GM13977 (cell line): ENCODE data around the gene SERPINB5.

ENCODE experiments used
- DNase-seq: peaks from one replicate; pipeline ENCODE4 v3.0.0; 2012; ENCODE audit warnings: low spot score
- in situ Hi-C: fragments of 300-500 bp; cut with MboI; formaldehyde crosslinking; loops from one replicate; pipeline ENCODE4 v1.12.0; 2022; ENCODE audit warnings: low sequenced_read_pairs, low pct_unique_long_range_greater_than_20kb, mixed read lengths, inconsistent platforms; ENCODE audit not compliant: unreplicated experiment
- TF ChIP-seq, protein P1 (sequence below): IDR thresholded peaks from 2 replicates; pipeline ENCODE4 v1.5.1; 2012; ENCODE audit warnings: mild to moderate bottlenecking, control low read depth; ENCODE audit not compliant: insufficient read depth; ENCODE audit errors: extremely low read depth, missing control alignments

Gene SERPINB5

DNA sequence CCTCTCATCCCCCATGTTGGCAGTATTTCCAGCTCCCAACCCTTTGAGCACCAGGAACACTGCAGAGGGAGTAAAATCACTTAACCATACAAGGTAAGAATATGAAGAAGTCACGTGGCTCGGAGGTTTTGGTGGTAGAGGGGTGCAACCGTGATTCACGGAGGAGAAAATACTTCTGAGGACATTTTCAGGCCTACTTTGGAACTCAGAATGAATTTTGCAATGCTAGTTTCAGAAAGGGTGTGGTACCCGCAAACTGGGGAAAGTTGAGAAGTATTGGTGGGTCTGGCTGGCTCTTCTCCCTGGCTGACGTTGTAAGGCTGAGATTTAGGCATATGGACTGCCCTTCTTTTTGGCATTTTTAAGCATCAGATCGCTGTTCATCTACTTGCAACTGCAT lies 442 bp downstream of the SERPINB5 start:
- no peak for DNase-seq
- TF ChIP-seq, protein P1, sequence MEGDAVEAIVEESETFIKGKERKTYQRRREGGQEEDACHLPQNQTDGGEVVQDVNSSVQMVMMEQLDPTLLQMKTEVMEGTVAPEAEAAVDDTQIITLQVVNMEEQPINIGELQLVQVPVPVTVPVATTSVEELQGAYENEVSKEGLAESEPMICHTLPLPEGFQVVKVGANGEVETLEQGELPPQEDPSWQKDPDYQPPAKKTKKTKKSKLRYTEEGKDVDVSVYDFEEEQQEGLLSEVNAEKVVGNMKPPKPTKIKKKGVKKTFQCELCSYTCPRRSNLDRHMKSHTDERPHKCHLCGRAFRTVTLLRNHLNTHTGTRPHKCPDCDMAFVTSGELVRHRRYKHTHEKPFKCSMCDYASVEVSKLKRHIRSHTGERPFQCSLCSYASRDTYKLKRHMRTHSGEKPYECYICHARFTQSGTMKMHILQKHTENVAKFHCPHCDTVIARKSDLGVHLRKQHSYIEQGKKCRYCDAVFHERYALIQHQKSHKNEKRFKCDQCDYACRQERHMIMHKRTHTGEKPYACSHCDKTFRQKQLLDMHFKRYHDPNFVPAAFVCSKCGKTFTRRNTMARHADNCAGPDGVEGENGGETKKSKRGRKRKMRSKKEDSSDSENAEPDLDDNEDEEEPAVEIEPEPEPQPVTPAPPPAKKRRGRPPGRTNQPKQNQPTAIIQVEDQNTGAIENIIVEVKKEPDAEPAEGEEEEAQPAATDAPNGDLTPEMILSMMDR, result no peak
- in situ Hi-C loops, result no loop called here

DNA sequence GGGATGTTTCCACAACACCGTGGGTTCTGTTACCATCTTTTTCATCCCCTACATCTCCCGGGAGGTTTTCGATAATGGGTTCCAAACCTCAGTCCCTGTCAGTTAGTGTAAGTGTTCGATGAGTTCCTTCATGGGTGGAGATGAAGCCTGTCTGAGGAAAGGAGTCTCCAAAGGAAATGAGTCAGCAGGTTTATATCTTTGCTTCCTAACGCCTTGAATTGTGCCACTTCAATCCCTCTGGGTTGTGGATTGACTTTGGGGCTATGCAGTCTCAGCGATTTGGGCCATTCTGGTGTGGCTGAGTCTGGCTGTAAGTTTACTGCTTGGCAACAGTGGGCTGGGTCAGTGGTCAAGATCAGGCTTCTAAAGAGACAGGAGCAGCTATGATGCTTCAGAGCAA lies 1.2 kb downstream of the SERPINB5 start:
- in situ Hi-C loops, result no loop called here
- no peak for DNase-seq
- TF ChIP-seq, protein P1, result no peak

DNA sequence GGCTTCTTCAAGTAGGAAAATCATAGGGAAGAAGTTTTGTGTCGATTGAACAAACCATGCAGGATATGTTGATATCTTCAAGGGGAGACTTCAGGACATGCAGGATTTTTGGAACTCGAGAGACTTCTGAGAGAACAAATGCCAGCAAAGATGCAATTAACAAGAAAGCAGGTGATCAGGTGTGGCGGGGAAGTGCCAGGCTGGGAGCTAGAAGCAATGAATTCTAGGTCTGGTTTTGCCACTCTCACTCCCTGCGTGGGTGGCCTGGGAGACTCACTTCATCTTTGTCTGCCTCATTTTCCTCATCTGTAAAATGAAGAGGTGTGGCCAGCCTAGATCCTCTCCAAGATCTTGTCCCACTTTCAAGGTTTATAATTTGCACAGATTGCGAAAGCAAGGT lies 3.1 kb downstream of the SERPINB5 start:
- TF ChIP-seq, protein P1, result no peak
- in situ Hi-C loops, result no loop called here
- no peak for DNase-seq

DNA sequence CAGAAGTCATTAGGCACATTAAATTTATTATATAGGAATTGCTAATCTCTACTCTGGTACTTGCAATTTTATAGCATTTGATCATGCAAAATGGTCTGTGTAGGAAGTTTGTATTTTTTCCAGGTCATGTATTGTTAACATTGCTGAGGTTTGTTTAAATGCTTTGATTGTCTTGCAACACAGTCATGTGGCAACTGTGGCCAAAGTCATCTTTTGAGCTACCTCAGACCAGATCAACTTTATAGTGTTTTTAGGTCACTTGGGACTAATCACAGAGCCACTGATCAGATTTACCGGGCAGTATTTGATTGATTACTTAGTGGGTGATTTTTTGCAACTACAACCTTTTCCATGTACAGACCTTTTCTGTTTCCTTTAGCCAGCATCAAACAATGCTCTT lies 3.7 kb downstream of the SERPINB5 start:
- TF ChIP-seq, protein P1, result no peak
- in situ Hi-C loops, result no loop called here
- no peak for DNase-seq

DNA sequence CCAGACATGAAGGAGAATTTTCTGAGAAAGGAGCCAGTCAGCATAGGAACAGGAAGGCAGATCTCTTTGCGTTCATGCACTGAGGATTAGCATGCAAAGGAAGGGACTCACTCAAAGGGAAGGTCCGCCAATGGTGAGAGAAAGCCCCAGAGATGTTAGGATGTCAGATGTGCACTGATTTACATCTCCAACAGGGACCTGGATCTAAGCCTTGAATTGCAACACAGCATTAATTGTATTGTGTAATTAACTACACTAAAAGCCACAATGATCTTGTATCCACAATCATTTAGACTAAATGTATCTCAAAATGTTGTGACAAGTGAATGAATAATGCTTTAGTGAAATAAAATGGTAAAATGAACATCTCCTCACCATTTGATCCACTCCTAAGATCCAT lies 4.2 kb downstream of the SERPINB5 start:
- in situ Hi-C loops, result no loop called here
- no peak for DNase-seq
- TF ChIP-seq, protein P1, result no peak

DNA sequence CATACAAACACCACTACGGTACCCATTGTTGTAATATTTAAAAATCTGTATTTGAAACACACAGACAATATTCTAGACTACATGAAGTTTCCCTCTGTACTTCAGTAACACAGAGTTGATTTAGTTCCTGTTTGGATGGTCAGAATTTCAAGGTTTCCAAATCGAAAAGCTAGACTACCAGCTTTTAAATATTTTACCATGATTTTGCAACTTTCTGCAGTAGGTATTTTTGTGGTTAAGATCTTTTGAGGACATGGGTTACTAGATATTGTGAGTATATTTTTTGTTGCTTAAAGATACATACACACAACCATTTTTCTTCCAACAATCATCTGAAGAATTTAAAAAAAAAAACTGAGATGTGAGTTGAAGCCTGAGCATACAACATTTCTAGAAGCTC lies 10.9 kb downstream of the SERPINB5 start:
- in situ Hi-C loops, result no loop called here
- TF ChIP-seq, protein P1, result no peak
- no peak for DNase-seq

DNA sequence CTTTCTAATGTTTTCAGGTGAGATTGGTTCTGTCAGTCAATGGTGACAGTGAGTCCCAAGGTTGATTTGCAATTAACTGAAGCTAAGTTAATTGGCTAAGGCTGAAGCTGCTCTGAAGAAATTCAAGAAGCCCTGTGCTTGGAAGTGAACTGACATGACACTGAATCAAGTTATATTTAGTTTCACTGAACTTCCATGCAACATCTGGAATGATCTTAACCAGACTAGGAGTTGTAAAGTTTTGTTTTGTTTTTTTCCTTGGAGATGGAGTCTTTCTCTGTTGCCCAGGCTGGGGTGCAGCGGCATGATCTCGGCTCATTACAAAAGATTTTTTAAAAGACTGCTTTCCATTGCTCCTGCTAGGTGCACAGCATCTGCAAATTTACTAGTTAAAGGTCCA lies 11.4 kb downstream of the SERPINB5 start:
- TF ChIP-seq, protein P1, result no peak
- in situ Hi-C loops, result no loop called here

More for the DNA sequence above, 11.4 kb downstream of the SERPINB5 start:
- DNase-seq, result no peak
